Karpas-422 (cell line): ENCODE measurements around the gene SPATA19. TPM values are rescaled to one million over a fixed set of nuclear protein-coding genes. Genes with fewer than 3 reads are reported as not detected.

Experiments
- DNase-seq: peaks from one replicate; pipeline ENCODE4 v3.0.0-alpha.2; 2015
- H2AFZ ChIP-seq: fragments of 200-600 bp; sonication (generic); 2 replicates; pipeline ENCODE4 v1.6.1; 2014; ENCODE audit warnings: antibody characterized with exemption, low read length, mixed read lengths
- H3K27ac ChIP-seq: fragments of 200-600 bp; sonication (generic); 2 replicates; pipeline ENCODE4 v1.5.1; 2014; ENCODE audit warnings: mild to moderate bottlenecking, low read length, moderate library complexity
- H3K27me3 ChIP-seq: fragments of 200-600 bp; sonication (generic); 2 replicates; pipeline ENCODE4 v1.6.1; 2014; ENCODE audit warnings: low read length, mixed read lengths
- H3K36me3 ChIP-seq: fragments of 200-600 bp; sonication (generic); 2 replicates; pipeline ENCODE4 v1.6.1; 2014; ENCODE audit warnings: low read length, mixed read lengths; ENCODE audit not compliant: insufficient read depth
- H3K4me1 ChIP-seq: fragments of 200-600 bp; sonication (generic); 2 replicates; pipeline ENCODE4 v1.6.1; 2014; ENCODE audit warnings: mild to moderate bottlenecking, low read length, mixed read lengths
- H3K4me2 ChIP-seq: fragments of 200-600 bp; sonication (generic); 2 replicates; pipeline ENCODE4 v1.6.1; 2014; ENCODE audit warnings: low read length, low read depth, mild to moderate bottlenecking; ENCODE audit not compliant: poor library complexity, severe bottlenecking
- H3K4me3 ChIP-seq: fragments of 200-600 bp; sonication (generic); 2 replicates; pipeline ENCODE4 v1.5.1; 2014; ENCODE audit warnings: mild to moderate bottlenecking, antibody characterized with exemption, low read length, mixed read lengths
- H3K79me2 ChIP-seq: fragments of 200-600 bp; sonication (generic); 2 replicates; pipeline ENCODE4 v1.6.1; 2014; ENCODE audit warnings: mild to moderate bottlenecking, low read length, mixed read lengths
- H3K9ac ChIP-seq: fragments of 200-600 bp; sonication (generic); 2 replicates; pipeline ENCODE4 v1.6.0; 2014; ENCODE audit warnings: low read length
- H3K9me2 ChIP-seq: fragments of 200-600 bp; sonication (generic), shearing (Covaris generic); replicated peaks from 2 replicates; pipeline ENCODE4 v1.6.0; 2014; ENCODE audit warnings: mild to moderate bottlenecking, low read length, moderate library complexity; ENCODE audit not compliant: insufficient read depth
- H3K9me3 ChIP-seq: fragments of 300-700, 200-600 bp; sonication (generic); 2 replicates; pipeline ENCODE4 v1.6.1; 2014; ENCODE audit warnings: low read length, mixed read lengths
- H4K20me1 ChIP-seq: fragments of 200-600 bp; sonication (generic); 2 replicates; pipeline ENCODE4 v1.6.1; 2014; ENCODE audit warnings: mild to moderate bottlenecking, antibody characterized with exemption, low read length, low read depth; ENCODE audit not compliant: insufficient read depth
- total RNA-seq: library from RNA; depleted of rRNA; stranded (reverse); fragments of >200 nt; shearing (Covaris generic); gene quantifications from 2 replicates; pipeline ENCODE4 v1.2.3, GENCODE V29; 2014; ENCODE audit warnings: low replicate concordance

The SPATA19 gene
- total RNA-seq, 1 experiment from 2014 or later, result not detected

DNA sequence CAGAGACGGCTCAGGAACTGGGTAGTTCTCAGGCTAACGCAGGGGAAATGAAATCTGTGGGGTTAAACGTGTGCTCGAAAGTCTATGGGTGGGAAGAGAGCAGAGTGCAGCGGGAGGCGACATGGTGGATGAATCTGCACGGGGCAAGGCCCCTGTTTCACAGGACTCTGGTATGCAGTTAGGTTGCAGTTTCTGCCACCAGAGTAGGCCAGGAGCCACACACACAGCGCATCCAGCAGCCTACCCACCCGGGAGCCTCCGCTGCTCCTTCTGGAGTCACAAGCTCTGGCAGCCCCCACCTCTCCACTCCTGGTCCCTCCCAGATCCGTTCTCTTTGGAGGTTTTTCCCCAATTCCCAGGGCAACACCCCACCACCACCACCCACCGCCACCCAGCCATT is 27.0 kb downstream of the SPATA19 start:
- H2AFZ ChIP-seq, result no peak overlapping the region
- no peak overlapping the region for H3K9ac ChIP-seq
- DNase-seq, result no peak

DNA sequence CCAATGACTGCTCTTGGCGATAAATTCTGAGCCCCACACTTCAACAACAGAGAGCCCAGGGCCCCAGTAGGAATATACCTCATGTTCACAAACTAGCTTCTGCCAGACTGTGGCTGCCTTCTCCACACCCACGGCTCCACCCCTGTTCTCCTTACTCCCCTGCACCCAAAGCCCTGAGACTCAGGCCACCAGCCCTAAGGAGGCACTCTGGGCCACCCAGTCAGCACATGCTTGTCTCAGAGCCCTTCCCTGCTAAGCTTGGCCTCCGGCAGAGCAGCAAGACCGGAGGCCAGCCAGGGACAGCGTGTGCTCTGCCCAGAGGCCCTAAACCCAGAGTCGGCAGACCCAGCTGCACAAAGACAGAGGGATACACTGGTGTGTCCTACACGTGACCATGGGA is 27.9 kb downstream of the SPATA19 start:
- Histone ChIP-seq H3K4me1 (no peaks in the 10 kb centered on the region), H4K20me1 (no peaks in the 10 kb centered on the region), H3K4me3 (no peak overlapping the region), H3K79me2 (no peaks in the 10 kb centered on the region), H3K27ac (no peak overlapping the region), H3K9me2 (no peaks in the 10 kb centered on the region), H3K9ac (no peak overlapping the region), H3K27me3 (no peaks in the 10 kb centered on the region), H3K4me2 (no peak overlapping the region), H2AFZ (no peak overlapping the region), H3K9me3 (no peaks in the 10 kb centered on the region), H3K36me3 (no peaks in the 10 kb centered on the region)
- DNase-seq, result no peak

More for the DNA sequence above, 27.0 kb downstream of the SPATA19 start:
- H3K4me1 ChIP-seq, result no peaks in the 10 kb centered on the region
- no peaks in the 10 kb centered on the region for H3K79me2 ChIP-seq
- H3K9me2 ChIP-seq, result no peaks in the 10 kb centered on the region
- H3K36me3 ChIP-seq, result no peaks in the 10 kb centered on the region
- H3K4me3 ChIP-seq, result no peak overlapping the region
- H3K27ac ChIP-seq, result no peak overlapping the region
- H3K27me3 ChIP-seq, result no peaks in the 10 kb centered on the region
- H4K20me1 ChIP-seq, result no peaks in the 10 kb centered on the region
- no peaks in the 10 kb centered on the region for H3K9me3 ChIP-seq
- no peak overlapping the region for H3K4me2 ChIP-seq

DNA sequence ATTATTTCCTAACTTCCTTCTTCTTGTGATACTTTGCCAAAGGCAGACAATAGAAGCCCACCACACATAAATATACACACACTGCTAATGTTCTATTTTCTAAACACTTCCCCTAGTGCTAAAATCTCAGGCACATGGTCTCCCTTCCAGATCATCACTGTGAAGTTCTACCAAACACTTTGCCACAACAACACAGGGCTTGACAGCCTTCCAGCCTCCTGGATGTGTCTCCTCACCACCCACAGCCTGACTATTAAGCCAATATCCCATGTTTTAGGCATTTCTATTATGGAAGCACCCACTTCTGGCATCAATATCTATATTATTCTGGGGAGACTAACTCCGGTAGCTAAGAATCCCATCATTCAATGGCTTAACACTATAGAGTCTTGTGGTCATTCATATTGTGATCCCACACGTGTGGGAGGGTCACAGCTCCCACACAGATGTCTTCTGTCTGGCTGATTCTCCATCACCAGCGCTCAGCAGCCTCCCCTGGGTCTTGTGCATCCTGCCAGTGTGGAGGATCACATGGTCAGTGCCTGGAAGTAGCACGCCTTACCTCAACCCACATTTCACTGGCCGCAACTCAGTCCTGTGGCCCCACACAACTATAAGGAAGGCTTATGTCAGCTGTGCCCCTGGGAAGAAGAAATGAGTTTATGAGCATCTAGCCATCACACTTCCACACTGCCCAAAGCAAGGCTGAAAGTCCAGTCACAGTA is 29.0 kb downstream of the SPATA19 start:
- Histone ChIP-seq H3K36me3 (no peaks in the 10 kb centered on the region), H2AFZ (no peak overlapping the region), H3K79me2 (no peaks in the 10 kb centered on the region), H3K4me2 (no peak overlapping the region), H3K4me3 (no peak overlapping the region), H3K27ac (no peak overlapping the region), H3K9ac (no peak overlapping the region), H3K9me2 (no peaks in the 10 kb centered on the region), H3K27me3 (no peaks in the 10 kb centered on the region), H3K9me3 (no peaks in the 10 kb centered on the region), H4K20me1 (no peaks in the 10 kb centered on the region), H3K4me1 (no peaks in the 10 kb centered on the region)
- no peak for DNase-seq

DNA sequence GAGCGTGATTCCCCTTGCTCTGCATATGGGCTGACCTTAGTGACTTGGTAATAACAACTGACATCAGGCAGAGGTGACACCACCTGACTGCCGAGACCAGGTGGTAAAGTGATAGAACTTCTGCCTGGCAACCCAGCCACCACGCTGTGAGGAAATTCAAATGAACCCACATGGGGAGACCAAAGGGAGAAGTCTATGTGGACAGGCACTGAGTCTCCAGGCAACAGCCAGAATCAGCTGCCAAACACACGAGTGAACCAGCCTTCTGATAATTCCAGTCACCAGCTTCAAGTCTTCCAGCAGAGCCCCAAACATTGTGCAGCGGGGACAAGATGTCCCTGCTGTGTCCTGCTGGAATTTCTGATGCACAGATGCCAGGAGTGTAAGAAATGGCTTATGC is 29.7 kb downstream of the SPATA19 start:
- no peak for DNase-seq
- H3K9me2 ChIP-seq, result no peaks in the 10 kb centered on the region
- H3K79me2 ChIP-seq, result no peaks in the 10 kb centered on the region
- no peaks in the 10 kb centered on the region for H3K4me1 ChIP-seq
- no peak overlapping the region for H2AFZ ChIP-seq
- H3K27ac ChIP-seq, result no peak overlapping the region
- H3K36me3 ChIP-seq, result no peaks in the 10 kb centered on the region
- H3K9me3 ChIP-seq, result no peaks in the 10 kb centered on the region
- H3K27me3 ChIP-seq, result no peaks in the 10 kb centered on the region
- no peak overlapping the region for H3K4me2 ChIP-seq
- no peak overlapping the region for H3K9ac ChIP-seq
- H4K20me1 ChIP-seq, result no peaks in the 10 kb centered on the region
- no peak overlapping the region for H3K4me3 ChIP-seq

DNA sequence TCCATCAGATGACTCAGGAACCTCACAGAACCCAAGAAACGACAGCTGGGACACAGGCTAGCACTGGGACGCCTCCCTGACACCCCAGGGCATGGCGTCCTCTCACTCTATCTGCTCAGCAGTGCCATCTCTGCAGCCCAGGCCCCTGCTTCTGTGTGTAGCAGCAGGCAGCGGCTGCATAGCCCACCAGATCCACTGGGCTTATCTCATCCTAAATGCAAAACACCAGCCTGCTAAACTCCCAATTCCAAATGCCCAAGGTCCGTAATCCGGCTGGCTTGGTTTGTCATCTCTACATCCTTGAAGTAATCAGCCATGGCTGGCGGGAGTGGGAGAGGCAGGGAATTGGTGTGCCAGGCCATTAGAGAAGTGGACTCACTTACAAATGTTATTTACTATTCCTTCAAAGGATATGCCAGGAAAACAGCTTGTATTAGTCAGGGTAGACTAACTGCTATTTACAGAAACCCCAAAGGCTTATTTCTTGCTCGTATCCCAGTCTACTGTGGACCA is 30.7 kb downstream of the SPATA19 start:
- Histone ChIP-seq H2AFZ (no peak overlapping the region), H3K9me3 (no peaks in the 10 kb centered on the region), H3K27ac (no peak overlapping the region), H3K4me1 (no peaks in the 10 kb centered on the region), H3K4me2 (no peak overlapping the region), H3K9me2 (no peaks in the 10 kb centered on the region), H4K20me1 (no peaks in the 10 kb centered on the region), H3K36me3 (no peaks in the 10 kb centered on the region), H3K4me3 (no peak overlapping the region), H3K79me2 (no peaks in the 10 kb centered on the region), H3K9ac (no peak overlapping the region), H3K27me3 (no peaks in the 10 kb centered on the region)
- DNase-seq, result no peak

DNA sequence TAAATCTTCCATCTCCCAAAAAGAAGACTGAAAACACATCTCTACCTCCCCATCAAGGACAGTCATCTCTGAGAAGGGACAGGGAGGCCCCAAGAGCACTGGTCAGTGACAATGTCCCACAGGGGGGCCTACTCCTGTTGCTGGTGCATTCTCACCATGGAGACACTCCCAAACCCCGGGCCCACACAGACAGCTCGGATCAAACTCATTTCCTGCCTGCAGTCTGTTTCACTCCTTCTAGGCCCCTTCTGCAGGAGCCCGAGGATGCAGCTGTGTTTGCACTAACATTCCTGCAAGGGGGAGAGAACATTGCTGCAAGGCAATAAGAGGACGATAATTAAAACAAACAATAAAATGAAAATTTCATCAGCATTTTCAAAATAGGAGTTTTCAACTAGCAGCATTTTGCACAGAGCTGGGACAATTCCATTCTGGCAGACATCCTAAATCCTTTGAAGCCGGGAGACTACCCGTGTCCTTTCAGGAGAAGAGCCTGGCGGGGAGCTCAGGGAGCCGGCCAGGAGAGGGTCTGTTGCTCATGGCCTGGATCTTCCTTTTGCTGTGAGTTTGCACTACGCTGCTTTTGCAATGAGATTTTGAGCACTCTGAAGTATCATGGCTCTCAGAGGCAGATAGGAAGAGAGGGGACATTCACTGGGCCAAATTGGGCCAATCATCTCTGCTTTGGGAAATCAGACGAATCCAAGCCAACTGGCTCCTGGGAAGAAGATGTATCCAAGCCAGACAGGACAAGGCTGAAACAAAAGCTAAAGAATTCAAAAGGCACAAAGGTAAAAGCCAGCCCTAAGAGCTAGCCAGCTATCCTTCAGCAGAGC is 33.2 kb downstream of the SPATA19 start:
- H2AFZ ChIP-seq, result no peak overlapping the region

DNA sequence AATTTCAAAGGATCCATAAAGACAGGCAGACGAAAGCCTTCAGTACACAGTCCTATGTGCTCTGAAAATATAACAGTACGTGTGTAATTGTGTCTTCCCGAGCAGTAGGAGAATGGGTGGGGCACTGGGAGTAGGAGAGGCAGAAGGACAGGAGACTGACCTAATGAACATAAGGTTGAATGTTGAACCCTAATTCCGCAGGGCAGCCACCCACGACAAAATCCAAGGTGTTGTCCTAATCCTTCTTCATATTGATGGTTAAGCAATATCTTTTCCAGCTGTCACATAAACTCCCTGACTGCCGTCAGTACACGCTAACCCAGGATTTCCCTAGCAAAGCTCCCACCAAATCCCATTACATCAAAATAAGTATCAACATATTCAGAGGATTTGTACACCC is 34.5 kb downstream of the SPATA19 start:
- Histone ChIP-seq H3K4me2 (no peak overlapping the region), H3K9me2 (no peaks in the 10 kb centered on the region), H3K4me3 (no peak overlapping the region), H2AFZ (no peak overlapping the region), H3K9me3 (no peaks in the 10 kb centered on the region), H3K4me1 (no peaks in the 10 kb centered on the region), H4K20me1 (no peaks in the 10 kb centered on the region), H3K79me2 (no peaks in the 10 kb centered on the region), H3K27me3 (no peaks in the 10 kb centered on the region), H3K27ac (no peak overlapping the region), H3K9ac (no peak overlapping the region), H3K36me3 (no peaks in the 10 kb centered on the region)
- no peak for DNase-seq

More for the DNA sequence above, 33.2 kb downstream of the SPATA19 start:
- Histone ChIP-seq H3K36me3 (no peaks in the 10 kb centered on the region), H3K27me3 (no peaks in the 10 kb centered on the region), H3K4me3 (no peak overlapping the region), H3K9me2 (no peaks in the 10 kb centered on the region), H3K79me2 (no peaks in the 10 kb centered on the region), H3K27ac (no peak overlapping the region), H3K4me2 (no peak overlapping the region), H3K4me1 (no peaks in the 10 kb centered on the region), H3K9ac (no peak overlapping the region), H4K20me1 (no peaks in the 10 kb centered on the region), H3K9me3 (no peaks in the 10 kb centered on the region)
- DNase-seq, result no peak
